ENCODE data around the gene SNTG2. TPM values are rescaled to one million over a fixed set of nuclear protein-coding genes. Genes with fewer than 3 reads are reported as not detected.

The SNTG2 gene
- total and polyA plus RNA-seq, 10 of the 15 experiments (the other 5 are each of a cell fraction or from before 2014, with no cell fraction given): not detected

DNA sequence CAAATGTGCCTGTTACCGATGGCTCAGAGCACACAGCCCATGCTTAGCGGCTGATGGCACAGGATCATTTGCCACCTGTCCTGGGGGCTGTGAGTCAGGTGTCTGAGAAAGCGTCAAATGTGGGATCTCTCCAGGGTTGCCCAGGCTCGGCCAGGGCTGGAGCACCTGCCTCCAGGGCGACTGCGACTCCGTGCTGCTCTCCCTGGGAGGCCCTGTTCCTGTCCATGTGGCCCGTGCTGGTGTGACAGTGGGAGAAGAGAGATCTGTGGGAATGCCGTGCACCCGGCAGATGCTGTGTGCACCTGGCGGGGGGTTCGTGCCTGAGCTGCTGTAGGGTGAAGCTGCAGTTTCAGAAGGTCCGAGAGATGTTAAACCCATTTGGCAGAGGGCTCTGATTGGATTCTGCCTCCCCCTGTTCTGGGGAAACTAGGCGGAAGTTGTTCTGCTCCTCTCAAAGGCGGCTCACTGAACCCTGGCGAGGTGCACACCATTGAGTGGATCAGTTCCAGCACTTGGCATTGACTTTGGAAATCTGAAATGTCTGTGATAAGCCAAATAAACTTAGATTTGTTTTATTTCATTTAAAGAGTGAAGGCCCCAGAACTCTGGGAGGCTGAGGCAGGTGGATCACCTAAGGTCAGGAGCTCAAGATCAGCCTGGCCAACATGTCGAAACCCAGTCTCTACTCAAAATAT is 428.0 kb downstream of the SNTG2 start:
- SMC1A ChIA-PET (ENCODE audit: uncharacterized antibody, unreplicated experiment): no interaction called here
- DNase-seq (ENCODE audit: low read depth, low spot score): no peak
- Histone ChIP-seq H3K36me3 (ENCODE audit: control insufficient read depth in 2 of 2, insufficient read depth in 2 of 2, low read length in 1 of 2) (no peaks in the 10 kb centered on the region), H3K27ac (ENCODE audit: control insufficient read depth, insufficient read depth) (no peak overlapping the region), H3K9me3 (replicated peaks; ENCODE audit: control insufficient read depth, insufficient read depth, low read length) (no peaks in the 10 kb centered on the region; the same call in 2 of the 3 replicates), H3K27me3 (replicated peaks in 1 of 2; ENCODE audit: control insufficient read depth in 2 of 2, insufficient read depth in 2 of 2, low read length in 1 of 2) (no peaks in the 10 kb centered on the region), H3K79me2 (ENCODE audit: control insufficient read depth, insufficient read depth, low read length) (no peaks in the 10 kb centered on the region), H3K9ac (ENCODE audit: control insufficient read depth, insufficient read depth, low read length) (no peak overlapping the region), H2AFZ (ENCODE audit: control insufficient read depth, low read depth, low read length) (no peak overlapping the region), H3K4me3 (no peak overlapping the region), H3K4me2 (ENCODE audit: control insufficient read depth, insufficient read depth) (no peak overlapping the region), H3K4me1 (ENCODE audit: control insufficient read depth, insufficient read depth, low read length) (no peaks in the 10 kb centered on the region), H4K20me1 (ENCODE audit: control insufficient read depth, insufficient read depth) (no peaks in the 10 kb centered on the region)
- no TSS peak for BruUV-seq (replicated peaks)
- CTCF ChIA-PET: no interaction called here
- ATAC-seq: no peak
- in situ Hi-C loops (cut with MboI): no loop called here
- POLR2A ChIA-PET: no interaction called here
- RAD21 ChIA-PET (ENCODE audit: unreplicated experiment): no interaction called here
- intact Hi-C loops (cut with micrococcal nuclease; ENCODE audit: unreplicated experiment): no loop called here
- WGBS (ENCODE audit: insufficient coverage, insufficient replicate concordance, low lambda C conversion rate, missing lambda C conversion rate): 21% methylated on average over 17 of the region's 17 CpGs
- no peak for FAIRE-seq
- no peak for TF ChIP-seq TAF1 (IDR thresholded peaks at IDR 0.05; ENCODE audit: borderline replicate concordance, low read depth, low read length)
- no peak for TF ChIP-seq CHD1 (IDR thresholded peaks at IDR 0.05; ENCODE audit: low read depth, low read length)
- TF ChIP-seq, protein P1, sequence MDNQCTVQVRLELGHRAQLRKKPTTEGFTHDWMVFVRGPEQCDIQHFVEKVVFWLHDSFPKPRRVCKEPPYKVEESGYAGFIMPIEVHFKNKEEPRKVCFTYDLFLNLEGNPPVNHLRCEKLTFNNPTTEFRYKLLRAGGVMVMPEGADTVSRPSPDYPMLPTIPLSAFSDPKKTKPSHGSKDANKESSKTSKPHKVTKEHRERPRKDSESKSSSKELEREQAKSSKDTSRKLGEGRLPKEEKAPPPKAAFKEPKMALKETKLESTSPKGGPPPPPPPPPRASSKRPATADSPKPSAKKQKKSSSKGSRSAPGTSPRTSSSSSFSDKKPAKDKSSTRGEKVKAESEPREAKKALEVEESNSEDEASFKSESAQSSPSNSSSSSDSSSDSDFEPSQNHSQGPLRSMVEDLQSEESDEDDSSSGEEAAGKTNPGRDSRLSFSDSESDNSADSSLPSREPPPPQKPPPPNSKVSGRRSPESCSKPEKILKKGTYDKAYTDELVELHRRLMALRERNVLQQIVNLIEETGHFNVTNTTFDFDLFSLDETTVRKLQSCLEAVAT (IDR thresholded peaks at IDR 0.05): no peak
- no peak for TF ChIP-seq MYC (IDR thresholded peaks at IDR 0.05; ENCODE audit: insufficient read depth, insufficient read length, insufficient replicate concordance, low read length, severe bottlenecking)
- no peak for TF ChIP-seq SIN3A (IDR thresholded peaks at IDR 0.05; ENCODE audit: low read depth, low read length)
- TF ChIP-seq GABPA (IDR thresholded peaks at IDR 0.05; ENCODE audit: low read depth): no peak
- TF ChIP-seq KLF5 (IDR thresholded peaks at IDR 0.05; ENCODE audit: partially characterized antibody): no peak
- TF ChIP-seq, protein P2, sequence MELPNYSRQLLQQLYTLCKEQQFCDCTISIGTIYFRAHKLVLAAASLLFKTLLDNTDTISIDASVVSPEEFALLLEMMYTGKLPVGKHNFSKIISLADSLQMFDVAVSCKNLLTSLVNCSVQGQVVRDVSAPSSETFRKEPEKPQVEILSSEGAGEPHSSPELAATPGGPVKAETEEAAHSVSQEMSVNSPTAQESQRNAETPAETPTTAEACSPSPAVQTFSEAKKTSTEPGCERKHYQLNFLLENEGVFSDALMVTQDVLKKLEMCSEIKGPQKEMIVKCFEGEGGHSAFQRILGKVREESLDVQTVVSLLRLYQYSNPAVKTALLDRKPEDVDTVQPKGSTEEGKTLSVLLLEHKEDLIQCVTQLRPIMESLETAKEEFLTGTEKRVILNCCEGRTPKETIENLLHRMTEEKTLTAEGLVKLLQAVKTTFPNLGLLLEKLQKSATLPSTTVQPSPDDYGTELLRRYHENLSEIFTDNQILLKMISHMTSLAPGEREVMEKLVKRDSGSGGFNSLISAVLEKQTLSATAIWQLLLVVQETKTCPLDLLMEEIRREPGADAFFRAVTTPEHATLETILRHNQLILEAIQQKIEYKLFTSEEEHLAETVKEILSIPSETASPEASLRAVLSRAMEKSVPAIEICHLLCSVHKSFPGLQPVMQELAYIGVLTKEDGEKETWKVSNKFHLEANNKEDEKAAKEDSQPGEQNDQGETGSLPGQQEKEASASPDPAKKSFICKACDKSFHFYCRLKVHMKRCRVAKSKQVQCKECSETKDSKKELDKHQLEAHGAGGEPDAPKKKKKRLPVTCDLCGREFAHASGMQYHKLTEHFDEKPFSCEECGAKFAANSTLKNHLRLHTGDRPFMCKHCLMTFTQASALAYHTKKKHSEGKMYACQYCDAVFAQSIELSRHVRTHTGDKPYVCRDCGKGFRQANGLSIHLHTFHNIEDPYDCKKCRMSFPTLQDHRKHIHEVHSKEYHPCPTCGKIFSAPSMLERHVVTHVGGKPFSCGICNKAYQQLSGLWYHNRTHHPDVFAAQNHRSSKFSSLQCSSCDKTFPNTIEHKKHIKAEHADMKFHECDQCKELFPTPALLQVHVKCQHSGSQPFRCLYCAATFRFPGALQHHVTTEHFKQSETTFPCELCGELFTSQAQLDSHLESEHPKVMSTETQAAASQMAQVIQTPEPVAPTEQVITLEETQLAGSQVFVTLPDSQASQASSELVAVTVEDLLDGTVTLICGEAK (IDR thresholded peaks at IDR 0.05; ENCODE audit: borderline replicate concordance): no peak
- TF ChIP-seq, protein P3, sequence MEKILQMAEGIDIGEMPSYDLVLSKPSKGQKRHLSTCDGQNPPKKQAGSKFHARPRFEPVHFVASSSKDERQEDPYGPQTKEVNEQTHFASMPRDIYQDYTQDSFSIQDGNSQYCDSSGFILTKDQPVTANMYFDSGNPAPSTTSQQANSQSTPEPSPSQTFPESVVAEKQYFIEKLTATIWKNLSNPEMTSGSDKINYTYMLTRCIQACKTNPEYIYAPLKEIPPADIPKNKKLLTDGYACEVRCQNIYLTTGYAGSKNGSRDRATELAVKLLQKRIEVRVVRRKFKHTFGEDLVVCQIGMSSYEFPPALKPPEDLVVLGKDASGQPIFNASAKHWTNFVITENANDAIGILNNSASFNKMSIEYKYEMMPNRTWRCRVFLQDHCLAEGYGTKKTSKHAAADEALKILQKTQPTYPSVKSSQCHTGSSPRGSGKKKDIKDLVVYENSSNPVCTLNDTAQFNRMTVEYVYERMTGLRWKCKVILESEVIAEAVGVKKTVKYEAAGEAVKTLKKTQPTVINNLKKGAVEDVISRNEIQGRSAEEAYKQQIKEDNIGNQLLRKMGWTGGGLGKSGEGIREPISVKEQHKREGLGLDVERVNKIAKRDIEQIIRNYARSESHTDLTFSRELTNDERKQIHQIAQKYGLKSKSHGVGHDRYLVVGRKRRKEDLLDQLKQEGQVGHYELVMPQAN (conservative IDR thresholded peaks at IDR 0.05): no peak
- TF ChIP-seq, protein P4, sequence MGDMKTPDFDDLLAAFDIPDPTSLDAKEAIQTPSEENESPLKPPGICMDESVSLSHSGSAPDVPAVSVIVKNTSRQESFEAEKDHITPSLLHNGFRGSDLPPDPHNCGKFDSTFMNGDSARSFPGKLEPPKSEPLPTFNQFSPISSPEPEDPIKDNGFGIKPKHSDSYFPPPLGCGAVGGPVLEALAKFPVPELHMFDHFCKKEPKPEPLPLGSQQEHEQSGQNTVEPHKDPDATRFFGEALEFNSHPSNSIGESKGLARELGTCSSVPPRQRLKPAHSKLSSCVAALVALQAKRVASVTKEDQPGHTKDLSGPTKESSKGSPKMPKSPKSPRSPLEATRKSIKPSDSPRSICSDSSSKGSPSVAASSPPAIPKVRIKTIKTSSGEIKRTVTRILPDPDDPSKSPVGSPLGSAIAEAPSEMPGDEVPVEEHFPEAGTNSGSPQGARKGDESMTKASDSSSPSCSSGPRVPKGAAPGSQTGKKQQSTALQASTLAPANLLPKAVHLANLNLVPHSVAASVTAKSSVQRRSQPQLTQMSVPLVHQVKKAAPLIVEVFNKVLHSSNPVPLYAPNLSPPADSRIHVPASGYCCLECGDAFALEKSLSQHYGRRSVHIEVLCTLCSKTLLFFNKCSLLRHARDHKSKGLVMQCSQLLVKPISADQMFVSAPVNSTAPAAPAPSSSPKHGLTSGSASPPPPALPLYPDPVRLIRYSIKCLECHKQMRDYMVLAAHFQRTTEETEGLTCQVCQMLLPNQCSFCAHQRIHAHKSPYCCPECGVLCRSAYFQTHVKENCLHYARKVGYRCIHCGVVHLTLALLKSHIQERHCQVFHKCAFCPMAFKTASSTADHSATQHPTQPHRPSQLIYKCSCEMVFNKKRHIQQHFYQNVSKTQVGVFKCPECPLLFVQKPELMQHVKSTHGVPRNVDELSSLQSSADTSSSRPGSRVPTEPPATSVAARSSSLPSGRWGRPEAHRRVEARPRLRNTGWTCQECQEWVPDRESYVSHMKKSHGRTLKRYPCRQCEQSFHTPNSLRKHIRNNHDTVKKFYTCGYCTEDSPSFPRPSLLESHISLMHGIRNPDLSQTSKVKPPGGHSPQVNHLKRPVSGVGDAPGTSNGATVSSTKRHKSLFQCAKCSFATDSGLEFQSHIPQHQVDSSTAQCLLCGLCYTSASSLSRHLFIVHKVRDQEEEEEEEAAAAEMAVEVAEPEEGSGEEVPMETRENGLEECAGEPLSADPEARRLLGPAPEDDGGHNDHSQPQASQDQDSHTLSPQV (IDR thresholded peaks at IDR 0.05): no peak
- no peak for TF ChIP-seq JUNB (IDR thresholded peaks at IDR 0.05)
- no peak for TF ChIP-seq KAT2A (conservative IDR thresholded peaks at IDR 0.05; ENCODE audit: control insufficient read depth, low read depth, low read length)
